Jurkat, Clone E6-1 (cell line): ENCODE data around the gene TRIM7.
"Not testable (repeated sequence)": the region's sequence is repeated elsewhere in the genome, so short reads cannot be mapped to it uniquely, and the experiment has no call there.

ENCODE experiments used
- DNase-seq: peaks from one replicate; pipeline ENCODE4 v3.0.0-alpha.2; 2011; ENCODE audit warnings: low read depth, low spot score
- H3K4me3 ChIP-seq: 2 replicates; pipeline ENCODE4 v1.5.1; 2011; ENCODE audit warnings: mild to moderate bottlenecking, low read length, control low read depth, moderate library complexity

TRIM7 gene

GRCh38 chr5:181217111-181217802, 12.3 kb upstream of the TRIM7 start:
- DNase-seq, result peak; percentile 74
- peak overlapping the region; percentile 74 for H3K4me3 ChIP-seq

GRCh38 chr5:181215997-181216989, 11.3 kb upstream of the TRIM7 start:
- peak; percentile 68 for DNase-seq
- H3K4me3 ChIP-seq, result peak overlapping the region; percentile 74

GRCh38 chr5:181214249-181214648, 9.3 kb upstream of the TRIM7 start:
- not testable (repeated sequence) for DNase-seq, H3K4me3 ChIP-seq

- no peak for DNase-seq
- no peak overlapping the region for H3K4me3 ChIP-seq
These were observed 7.9 kb upstream of the TRIM7 start for GRCh38 chr5:181212934-181213333.

- no peak for DNase-seq
- H3K4me3 ChIP-seq, result no peak overlapping the region
These were observed 7.1 kb upstream of the TRIM7 start for GRCh38 chr5:181212080-181212479.

- no peak overlapping the region for H3K4me3 ChIP-seq
- peak; percentile 65 for DNase-seq
These were observed 6.2 kb upstream of the TRIM7 start for GRCh38 chr5:181211208-181211607.

GRCh38 chr5:181210698-181211097, 5.7 kb upstream of the TRIM7 start:
- not testable (repeated sequence) for DNase-seq, H3K4me3 ChIP-seq

- not testable (repeated sequence) for DNase-seq, H3K4me3 ChIP-seq
These were observed 5.2 kb upstream of the TRIM7 start for GRCh38 chr5:181210148-181210547.

- not testable (repeated sequence) for DNase-seq, H3K4me3 ChIP-seq
These were observed 4.0 kb upstream of the TRIM7 start for GRCh38 chr5:181209006-181209405.

GRCh38 chr5:181207960-181208253, 2.9 kb upstream of the TRIM7 start:
- H3K4me3 ChIP-seq, result peak overlapping the region; percentile 73; the same call in 1 of the 2 replicates

GRCh38 chr5:181207214-181207959, 2.4 kb upstream of the TRIM7 start:
- H3K4me3 ChIP-seq, result peak overlapping the region; percentile 73
- peak; percentile 86 for DNase-seq

More at GRCh38 chr5:181207960-181208253, 2.9 kb upstream of the TRIM7 start:
- DNase-seq, result no peak

- peak overlapping the region; percentile 73 for H3K4me3 ChIP-seq
- no peak for DNase-seq
These were observed 1.0 kb upstream of the TRIM7 start for GRCh38 chr5:181205761-181206649.

GRCh38 chr5:181204113-181204825, 727 bp downstream of the TRIM7 start:
- H3K4me3 ChIP-seq, result peak overlapping the region; percentile 37
- no peak for DNase-seq

GRCh38 chr5:181203777-181204112, 1.3 kb downstream of the TRIM7 start:
- no peak for DNase-seq
- H3K4me3 ChIP-seq, result peak overlapping the region; percentile 37

GRCh38 chr5:181203093-181203711, 1.8 kb downstream of the TRIM7 start:
- H3K4me3 ChIP-seq, result no peak overlapping the region
- no peak for DNase-seq

GRCh38 chr5:181200816-181201215, 4.2 kb downstream of the TRIM7 start:
- DNase-seq, result no peak
- H3K4me3 ChIP-seq, result no peak overlapping the region

- no peak for DNase-seq
- no peak overlapping the region for H3K4me3 ChIP-seq
These were observed 4.9 kb downstream of the TRIM7 start for GRCh38 chr5:181199881-181200638.
